WI38 (cell line): ENCODE results near the gene WDR90.

ENCODE experiments used
- H3K4me3 ChIP-seq: 2 replicates; pipeline ENCODE4 v1.5.1; 2011; ENCODE audit warnings: low read depth, mild to moderate bottlenecking, control low read depth, low read length
- CTCF ChIP-seq: IDR thresholded peaks from 2 replicates; pipeline ENCODE4 v1.5.1; 2012; ENCODE audit warnings: low read depth, mild to moderate bottlenecking, control low read depth, low read length

The WDR90 gene

GRCh38 chr16:675884-676564 lies 26.9 kb downstream of the WDR90 start:
- no peak for TF ChIP-seq CTCF
- H3K4me3 ChIP-seq, result no peak overlapping the region

- no peak for TF ChIP-seq CTCF
- no peak overlapping the region for H3K4me3 ChIP-seq
Observed at GRCh38 chr16:676565-676902, 27.4 kb downstream of the WDR90 start.

GRCh38 chr16:676913-677312 lies 27.7 kb downstream of the WDR90 start:
- TF ChIP-seq CTCF, result no peak
- H3K4me3 ChIP-seq, result no peak overlapping the region

- TF ChIP-seq CTCF, result no peak
- no peak overlapping the region for H3K4me3 ChIP-seq
Observed at GRCh38 chr16:677316-678190, 28.4 kb downstream of the WDR90 start.

GRCh38 chr16:678209-678857 lies 29.2 kb downstream of the WDR90 start:
- H3K4me3 ChIP-seq, result no peak overlapping the region
- no peak for TF ChIP-seq CTCF

GRCh38 chr16:678858-679813 lies 30.0 kb downstream of the WDR90 start:
- H3K4me3 ChIP-seq, result peak overlapping the region; percentile 53
- no peak for TF ChIP-seq CTCF
